ENCODE results near the gene ASAH2B.

DNA sequence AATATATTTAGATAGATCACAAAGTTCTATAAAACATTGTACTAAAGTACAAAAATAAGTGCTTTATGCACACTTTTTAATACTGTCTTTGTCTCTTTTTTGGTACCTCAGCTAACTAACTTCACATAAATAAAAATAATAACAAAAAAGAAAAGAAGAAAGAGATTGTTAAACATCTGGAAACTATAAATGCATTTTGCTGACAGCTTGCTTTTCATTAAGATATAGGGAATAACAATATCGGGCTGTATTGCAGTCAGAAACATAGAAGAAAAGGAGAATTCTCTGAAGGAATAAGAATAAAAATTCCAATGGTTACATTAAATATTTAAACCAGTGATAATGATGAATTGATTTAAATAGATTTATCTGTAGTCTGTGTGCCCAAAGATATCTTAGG lies 59.9 kb downstream of the ASAH2B start:
- no peak for TF ChIP-seq POLR2A (IDR thresholded peaks at IDR 0.05)
- no peak for TF ChIP-seq EP300 (IDR thresholded peaks at IDR 0.05)
- TF ChIP-seq, protein P1, sequence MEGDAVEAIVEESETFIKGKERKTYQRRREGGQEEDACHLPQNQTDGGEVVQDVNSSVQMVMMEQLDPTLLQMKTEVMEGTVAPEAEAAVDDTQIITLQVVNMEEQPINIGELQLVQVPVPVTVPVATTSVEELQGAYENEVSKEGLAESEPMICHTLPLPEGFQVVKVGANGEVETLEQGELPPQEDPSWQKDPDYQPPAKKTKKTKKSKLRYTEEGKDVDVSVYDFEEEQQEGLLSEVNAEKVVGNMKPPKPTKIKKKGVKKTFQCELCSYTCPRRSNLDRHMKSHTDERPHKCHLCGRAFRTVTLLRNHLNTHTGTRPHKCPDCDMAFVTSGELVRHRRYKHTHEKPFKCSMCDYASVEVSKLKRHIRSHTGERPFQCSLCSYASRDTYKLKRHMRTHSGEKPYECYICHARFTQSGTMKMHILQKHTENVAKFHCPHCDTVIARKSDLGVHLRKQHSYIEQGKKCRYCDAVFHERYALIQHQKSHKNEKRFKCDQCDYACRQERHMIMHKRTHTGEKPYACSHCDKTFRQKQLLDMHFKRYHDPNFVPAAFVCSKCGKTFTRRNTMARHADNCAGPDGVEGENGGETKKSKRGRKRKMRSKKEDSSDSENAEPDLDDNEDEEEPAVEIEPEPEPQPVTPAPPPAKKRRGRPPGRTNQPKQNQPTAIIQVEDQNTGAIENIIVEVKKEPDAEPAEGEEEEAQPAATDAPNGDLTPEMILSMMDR (IDR thresholded peaks at IDR 0.05): no peak
